KMS-11 (cell line): ENCODE results near the gene MAMDC2.
"Not testable (repeated sequence)": the region's sequence is repeated elsewhere in the genome, so short reads cannot be mapped to it uniquely, and the experiment has no call there.

Source experiments
- H2AFZ ChIP-seq: fragments of 200-600 bp; sonication (generic); 2 replicates; pipeline ENCODE4 v1.6.1; 2016; ENCODE audit warnings: antibody characterized with exemption, mixed run types, low read depth
- H3K27ac ChIP-seq: fragments of 200-600 bp; sonication (generic); 2 replicates; pipeline ENCODE4 v1.6.1; 2016; ENCODE audit warnings: mild to moderate bottlenecking, mixed run types
- H3K27me3 ChIP-seq: fragments of 200-600 bp; sonication (generic); 2 replicates; pipeline ENCODE4 v1.6.1; 2017; ENCODE audit warnings: mild to moderate bottlenecking, low read depth, mixed run types, moderate library complexity; ENCODE audit not compliant: insufficient read depth
- H3K36me3 ChIP-seq: fragments of 200-600 bp; sonication (generic); 2 replicates; pipeline ENCODE4 v1.6.1; 2017; ENCODE audit warnings: mild to moderate bottlenecking, mixed run types; ENCODE audit not compliant: insufficient read depth
- H3K4me1 ChIP-seq: fragments of 200-600 bp; sonication (generic); 2 replicates; pipeline ENCODE4 v1.6.1; 2016; ENCODE audit warnings: mild to moderate bottlenecking, low read depth, mixed run types; ENCODE audit not compliant: poor library complexity, severe bottlenecking
- H3K4me2 ChIP-seq: fragments of 200-600 bp; sonication (generic); 2 replicates; pipeline ENCODE4 v1.7.0; 2016; ENCODE audit warnings: mild to moderate bottlenecking, mixed run types
- H3K4me3 ChIP-seq: fragments of 200-600 bp; sonication (generic); IDR thresholded peaks from 2 replicates; pipeline ENCODE4 v1.6.1; 2017; ENCODE audit warnings: low read depth, low read length, mixed read lengths; ENCODE audit not compliant: insufficient read depth
- H3K79me2 ChIP-seq: fragments of 200-600 bp; sonication (generic); 2 replicates; pipeline ENCODE4 v1.6.1; 2016; ENCODE audit warnings: low read depth, mixed run types; ENCODE audit not compliant: insufficient read depth
- H3K9ac ChIP-seq: fragments of 200-600 bp; sonication (generic); 2 replicates; pipeline ENCODE4 v1.6.1; 2016; ENCODE audit warnings: mild to moderate bottlenecking, mixed run types
- H4K20me1 ChIP-seq: fragments of 200-600 bp; sonication (generic); 2 replicates; pipeline ENCODE4 v1.6.1; 2016; ENCODE audit warnings: mild to moderate bottlenecking, mixed run types; ENCODE audit not compliant: insufficient read depth
- TF ChIP-seq, protein P1 (sequence below): fragments of 200-600 bp; sonication (generic); conservative IDR thresholded peaks from 2 replicates; pipeline ENCODE4 v1.6.1; 2017; ENCODE audit warnings: low read depth, mild to moderate bottlenecking, antibody characterized with exemption, low read length, moderate library complexity, mixed read lengths

The MAMDC2 gene

DNA sequence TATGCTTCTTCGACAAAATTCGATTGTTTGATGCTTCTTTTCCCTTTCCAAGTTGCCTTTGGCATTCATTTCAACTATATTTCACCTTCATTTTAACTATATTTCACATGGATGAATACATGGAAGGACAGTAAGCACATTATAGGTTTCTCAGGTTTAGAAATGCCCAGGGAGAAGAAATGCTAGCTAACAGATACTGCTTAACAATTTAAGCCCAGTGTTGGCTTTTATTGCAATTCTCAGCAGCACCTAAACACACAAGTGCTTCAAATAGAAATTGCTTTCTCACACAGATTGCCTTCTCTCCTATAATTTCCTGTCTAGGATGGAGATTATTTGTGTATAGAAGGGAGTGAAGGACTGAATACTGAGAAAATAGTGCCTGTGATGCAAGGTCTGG is 185.0 kb downstream of the MAMDC2 start:
- H3K4me3 ChIP-seq: no peak overlapping the region
- H3K27ac ChIP-seq: no peak overlapping the region
- no peaks in the 10 kb centered on the region for H3K36me3 ChIP-seq
- H3K79me2 ChIP-seq: no peaks in the 10 kb centered on the region
- no peaks in the 10 kb centered on the region for H3K4me1 ChIP-seq
- no peaks in the 10 kb centered on the region for H4K20me1 ChIP-seq
- H3K9ac ChIP-seq: no peak overlapping the region
- TF ChIP-seq, protein P1, sequence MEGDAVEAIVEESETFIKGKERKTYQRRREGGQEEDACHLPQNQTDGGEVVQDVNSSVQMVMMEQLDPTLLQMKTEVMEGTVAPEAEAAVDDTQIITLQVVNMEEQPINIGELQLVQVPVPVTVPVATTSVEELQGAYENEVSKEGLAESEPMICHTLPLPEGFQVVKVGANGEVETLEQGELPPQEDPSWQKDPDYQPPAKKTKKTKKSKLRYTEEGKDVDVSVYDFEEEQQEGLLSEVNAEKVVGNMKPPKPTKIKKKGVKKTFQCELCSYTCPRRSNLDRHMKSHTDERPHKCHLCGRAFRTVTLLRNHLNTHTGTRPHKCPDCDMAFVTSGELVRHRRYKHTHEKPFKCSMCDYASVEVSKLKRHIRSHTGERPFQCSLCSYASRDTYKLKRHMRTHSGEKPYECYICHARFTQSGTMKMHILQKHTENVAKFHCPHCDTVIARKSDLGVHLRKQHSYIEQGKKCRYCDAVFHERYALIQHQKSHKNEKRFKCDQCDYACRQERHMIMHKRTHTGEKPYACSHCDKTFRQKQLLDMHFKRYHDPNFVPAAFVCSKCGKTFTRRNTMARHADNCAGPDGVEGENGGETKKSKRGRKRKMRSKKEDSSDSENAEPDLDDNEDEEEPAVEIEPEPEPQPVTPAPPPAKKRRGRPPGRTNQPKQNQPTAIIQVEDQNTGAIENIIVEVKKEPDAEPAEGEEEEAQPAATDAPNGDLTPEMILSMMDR: no peak
- H2AFZ ChIP-seq: no peak overlapping the region
- no peaks in the 10 kb centered on the region for H3K27me3 ChIP-seq
- no peak overlapping the region for H3K4me2 ChIP-seq

DNA sequence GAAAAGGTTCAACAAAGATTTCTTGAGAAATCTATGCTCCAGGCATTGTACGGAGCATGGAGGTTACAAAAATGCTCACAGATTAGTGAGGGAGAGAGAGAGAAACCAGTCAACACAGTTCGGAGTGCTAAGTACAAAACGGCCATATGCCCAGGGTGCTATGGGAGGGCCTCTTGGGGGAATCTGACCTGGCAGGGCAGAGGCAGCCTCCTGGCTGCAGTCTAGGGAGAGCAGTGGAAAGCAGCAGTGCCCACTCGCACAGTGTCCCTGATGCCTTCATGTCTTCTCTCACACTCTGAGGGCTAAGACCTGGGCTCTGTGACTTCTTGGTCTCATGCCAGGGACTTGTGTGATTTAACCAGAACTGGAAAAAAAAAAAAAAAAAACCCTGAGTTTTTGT is 185.4 kb downstream of the MAMDC2 start:
- H3K9ac ChIP-seq: no peak overlapping the region
- no peak overlapping the region for H3K4me3 ChIP-seq
- no peak overlapping the region for H3K27ac ChIP-seq
- H2AFZ ChIP-seq: no peak overlapping the region
- no peaks in the 10 kb centered on the region for H3K4me1 ChIP-seq
- H3K79me2 ChIP-seq: no peaks in the 10 kb centered on the region
- TF ChIP-seq, protein P1: no peak
- no peaks in the 10 kb centered on the region for H3K27me3 ChIP-seq
- no peak overlapping the region for H3K4me2 ChIP-seq
- no peaks in the 10 kb centered on the region for H4K20me1 ChIP-seq
- H3K36me3 ChIP-seq: no peaks in the 10 kb centered on the region

DNA sequence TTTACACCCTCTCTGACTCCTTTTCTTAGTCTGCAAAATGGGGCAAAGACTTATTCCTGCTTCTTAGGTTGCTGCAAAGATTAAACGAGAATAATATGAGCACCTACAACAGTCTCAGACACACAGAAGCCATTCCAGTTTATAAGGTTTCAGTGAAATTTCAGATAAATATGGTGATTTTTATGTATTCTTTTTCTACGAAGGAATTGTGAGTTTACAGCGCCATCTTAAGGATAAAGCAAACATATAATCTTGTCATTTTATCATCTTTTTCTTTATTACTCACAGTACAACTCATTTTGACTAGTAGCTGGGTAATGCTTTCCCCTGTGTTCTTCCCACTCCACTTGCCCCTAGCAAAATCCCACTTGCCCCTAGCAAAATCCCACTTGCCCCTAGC is 185.9 kb downstream of the MAMDC2 start:
- no peak overlapping the region for H3K9ac ChIP-seq
- no peaks in the 10 kb centered on the region for H3K79me2 ChIP-seq
- H3K27ac ChIP-seq: no peak overlapping the region
- no peaks in the 10 kb centered on the region for H3K4me1 ChIP-seq
- H4K20me1 ChIP-seq: no peaks in the 10 kb centered on the region
- no peak overlapping the region for H3K4me2 ChIP-seq
- H3K4me3 ChIP-seq: no peak overlapping the region
- no peaks in the 10 kb centered on the region for H3K36me3 ChIP-seq
- H3K27me3 ChIP-seq: no peaks in the 10 kb centered on the region
- no peak overlapping the region for H2AFZ ChIP-seq
- TF ChIP-seq, protein P1: no peak; the same call in 1 of the 2 replicates

DNA sequence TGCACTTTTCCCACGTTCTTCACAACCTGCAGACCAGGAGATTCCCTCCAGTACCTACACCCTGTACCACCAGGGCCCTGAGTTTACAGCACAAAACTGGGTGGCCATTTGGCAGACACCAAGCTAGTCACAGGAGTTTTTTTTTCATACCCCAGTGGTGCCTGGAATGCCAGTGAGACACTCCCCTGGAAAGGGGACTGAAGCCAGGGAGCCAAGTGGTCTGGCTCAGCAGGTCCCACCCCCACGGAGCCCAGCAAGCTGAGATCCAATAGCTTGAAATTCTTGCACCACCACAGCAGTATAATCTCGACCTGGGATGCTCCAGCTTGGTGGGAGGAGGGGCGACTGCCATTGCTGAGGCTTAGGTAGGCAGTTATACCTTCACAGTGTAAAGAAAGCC is 188.8 kb downstream of the MAMDC2 start:
- Histone ChIP-seq H3K4me3 (no peak overlapping the region), H3K27me3 (no peaks in the 10 kb centered on the region), H2AFZ (no peak overlapping the region), H3K4me2 (no peak overlapping the region), H3K79me2 (no peaks in the 10 kb centered on the region), H4K20me1 (no peaks in the 10 kb centered on the region), H3K9ac (no peak overlapping the region), H3K27ac (no peak overlapping the region), H3K4me1 (no peaks in the 10 kb centered on the region), H3K36me3 (no peaks in the 10 kb centered on the region)
- TF ChIP-seq, protein P1: no peak

DNA sequence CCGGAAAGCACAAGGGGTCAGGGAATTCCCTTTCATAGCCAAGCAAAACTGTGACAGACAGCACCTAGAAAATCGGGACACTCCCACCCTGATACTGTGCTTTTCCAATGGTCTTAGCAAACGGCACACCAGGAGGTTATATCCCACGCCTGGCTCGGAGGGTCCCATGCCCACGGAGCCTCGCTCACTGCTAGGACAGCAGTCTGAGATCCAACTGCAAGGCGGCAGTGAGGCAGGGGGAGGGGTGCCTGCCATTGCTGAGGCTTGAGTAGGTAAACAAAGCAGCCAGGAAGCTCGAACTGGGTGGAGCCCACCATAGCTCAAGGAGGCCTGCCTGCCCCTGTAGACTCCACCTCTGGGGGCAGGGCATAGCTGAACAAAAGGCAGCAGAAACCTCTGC is 190.6 kb downstream of the MAMDC2 start:
- H3K36me3 ChIP-seq, H3K27me3 ChIP-seq, H3K4me1 ChIP-seq, H4K20me1 ChIP-seq, H2AFZ ChIP-seq, H3K4me3 ChIP-seq, H3K79me2 ChIP-seq, H3K4me2 ChIP-seq, H3K9ac ChIP-seq, H3K27ac ChIP-seq: not testable (repeated sequence)

DNA sequence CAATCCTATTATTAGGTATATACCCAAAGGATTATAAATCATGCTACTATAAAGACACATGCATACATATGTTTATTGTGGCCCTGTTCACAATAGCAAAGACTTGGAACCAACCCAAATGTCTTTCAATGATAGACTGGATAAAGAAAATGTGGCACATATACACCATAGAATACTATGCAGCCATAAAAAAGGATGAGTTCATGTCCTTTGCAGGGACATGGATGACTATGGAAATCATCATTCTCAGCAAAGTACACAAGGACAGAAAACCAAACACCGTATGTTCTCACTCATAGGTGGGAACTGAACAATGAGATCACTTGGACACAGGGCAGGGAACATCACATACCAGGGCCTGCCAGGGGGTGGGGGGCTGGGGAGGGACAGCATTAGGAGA is 202.3 kb downstream of the MAMDC2 start:
- not testable (repeated sequence) for H3K27ac ChIP-seq, H3K36me3 ChIP-seq, H2AFZ ChIP-seq, H3K4me1 ChIP-seq, H3K4me2 ChIP-seq, H3K4me3 ChIP-seq, H3K27me3 ChIP-seq, H3K9ac ChIP-seq, H4K20me1 ChIP-seq, H3K79me2 ChIP-seq
